GM19468 (cell line): ENCODE results near the gene ALOX5.

Experiments used
- ATAC-seq: cut with Tn5 transposase; IDR thresholded peaks from one replicate; pipeline ENCODE4 v1.9.1; 2021; ENCODE audit warnings: mild to moderate bottlenecking, moderate library complexity, moderate number of reproducible peaks; ENCODE audit not compliant: unreplicated experiment; ENCODE audit errors: extremely low read depth

The ALOX5 gene

GRCh38 chr10:45439873-45440272 lies 65.9 kb downstream of the ALOX5 start:
- no peak for ATAC-seq

DNA sequence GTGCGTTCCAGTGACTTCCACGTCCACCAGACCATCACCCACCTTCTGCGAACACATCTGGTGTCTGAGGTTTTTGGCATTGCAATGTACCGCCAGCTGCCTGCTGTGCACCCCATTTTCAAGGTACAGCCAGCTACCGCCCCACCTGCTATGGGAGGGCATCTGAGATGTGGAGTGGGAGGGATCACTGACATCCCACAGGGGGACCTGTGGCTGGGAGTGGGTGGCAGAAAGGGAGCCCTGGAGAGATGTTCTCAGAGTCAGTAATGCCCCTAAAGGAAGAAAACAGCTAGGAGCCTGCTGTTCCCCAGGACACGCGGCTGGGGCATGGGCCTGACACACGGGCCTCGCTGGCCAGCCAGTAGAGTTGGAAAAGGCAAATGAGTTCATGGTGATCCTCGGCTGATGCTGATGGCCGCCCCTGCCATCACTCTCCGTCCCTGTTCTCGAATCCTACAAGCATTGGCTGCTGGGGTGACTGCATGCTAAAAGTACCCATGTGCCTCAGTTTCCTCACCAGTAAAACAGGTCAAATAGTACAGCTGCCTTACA lies 66.6 kb downstream of the ALOX5 start:
- no peak for ATAC-seq

GRCh38 chr10:45441239-45442190 lies 67.5 kb downstream of the ALOX5 start:
- no peak for ATAC-seq

DNA sequence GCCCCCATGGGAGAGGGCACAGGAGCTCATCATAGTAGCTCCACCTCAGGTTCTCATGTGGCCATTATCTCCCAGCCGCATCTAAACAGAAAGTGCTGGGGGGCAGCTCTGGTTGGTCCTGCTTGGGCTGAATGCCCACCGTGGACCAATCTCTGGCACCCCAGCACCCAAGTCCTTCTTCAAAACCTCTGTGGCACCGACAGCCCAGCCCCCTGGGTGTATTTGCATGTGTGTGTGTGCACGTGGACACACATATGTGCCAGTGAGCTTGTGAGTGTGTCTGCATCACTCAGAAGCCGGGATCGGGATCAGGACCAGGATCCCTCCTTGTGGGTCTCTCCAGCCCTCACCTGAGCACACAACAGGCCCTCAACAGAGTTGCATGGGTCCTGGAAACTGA lies 68.2 kb downstream of the ALOX5 start:
- no peak for ATAC-seq

DNA sequence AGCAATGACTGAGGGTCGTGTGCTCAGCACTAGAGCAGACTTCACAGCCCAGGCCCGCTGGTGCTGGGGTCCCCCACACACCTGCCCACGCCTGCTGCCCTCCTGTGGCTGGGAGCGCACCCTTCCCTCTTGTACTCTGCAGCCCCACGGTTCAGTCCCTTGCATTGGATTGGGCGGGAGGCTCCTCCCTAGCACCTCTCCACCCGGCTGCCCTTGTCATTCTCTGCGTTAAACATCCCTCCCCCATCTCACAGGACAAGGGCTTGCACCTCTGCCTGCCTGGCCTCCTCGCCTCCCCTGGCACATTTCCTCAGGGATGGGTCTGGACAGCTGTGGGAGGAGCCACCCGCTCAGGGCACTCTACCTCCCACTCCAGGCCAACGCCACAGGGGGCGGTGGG lies 68.6 kb downstream of the ALOX5 start:
- no peak for ATAC-seq

DNA sequence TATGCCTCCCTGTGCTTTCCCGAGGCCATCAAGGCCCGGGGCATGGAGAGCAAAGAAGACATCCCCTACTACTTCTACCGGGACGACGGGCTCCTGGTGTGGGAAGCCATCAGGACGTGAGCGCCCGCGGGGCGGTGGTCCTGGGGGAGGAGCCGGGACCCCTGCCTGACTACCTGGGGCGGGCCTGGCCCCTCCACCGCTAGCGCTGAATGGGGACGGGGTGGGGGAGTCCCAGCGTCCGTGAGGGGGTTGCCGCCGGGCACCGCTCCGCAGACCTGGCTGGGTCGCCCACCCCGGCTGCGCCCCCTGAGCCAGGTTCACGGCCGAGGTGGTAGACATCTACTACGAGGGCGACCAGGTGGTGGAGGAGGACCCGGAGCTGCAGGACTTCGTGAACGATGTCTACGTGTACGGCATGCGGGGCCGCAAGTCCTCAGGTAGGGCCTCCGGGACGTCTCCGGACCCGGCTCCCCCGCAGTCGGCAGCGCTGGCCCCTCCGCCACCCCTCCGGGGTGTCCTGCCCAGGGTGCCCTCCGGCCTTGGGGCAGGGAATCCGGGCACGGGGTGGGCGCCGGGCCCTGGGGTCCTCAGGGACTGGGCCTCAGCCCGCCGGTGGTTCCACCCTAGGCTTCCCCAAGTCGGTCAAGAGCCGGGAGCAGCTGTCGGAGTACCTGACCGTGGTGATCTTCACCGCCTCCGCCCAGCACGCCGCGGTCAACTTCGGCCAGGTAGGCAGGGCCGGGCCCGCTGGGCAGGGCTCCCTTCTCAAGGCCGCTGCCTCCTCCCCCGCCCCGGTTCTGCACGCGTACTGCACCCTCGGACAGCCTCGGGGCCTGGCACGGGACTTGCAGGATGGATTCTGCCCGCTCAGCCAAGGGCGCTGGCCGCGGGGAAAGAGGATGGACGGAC lies 69.3 kb downstream of the ALOX5 start:
- no peak for ATAC-seq

GRCh38 chr10:45444022-45444421 lies 70.0 kb downstream of the ALOX5 start:
- ATAC-seq, result no peak

GRCh38 chr10:45444976-45445898 lies 71.2 kb downstream of the ALOX5 start:
- no peak for ATAC-seq

DNA sequence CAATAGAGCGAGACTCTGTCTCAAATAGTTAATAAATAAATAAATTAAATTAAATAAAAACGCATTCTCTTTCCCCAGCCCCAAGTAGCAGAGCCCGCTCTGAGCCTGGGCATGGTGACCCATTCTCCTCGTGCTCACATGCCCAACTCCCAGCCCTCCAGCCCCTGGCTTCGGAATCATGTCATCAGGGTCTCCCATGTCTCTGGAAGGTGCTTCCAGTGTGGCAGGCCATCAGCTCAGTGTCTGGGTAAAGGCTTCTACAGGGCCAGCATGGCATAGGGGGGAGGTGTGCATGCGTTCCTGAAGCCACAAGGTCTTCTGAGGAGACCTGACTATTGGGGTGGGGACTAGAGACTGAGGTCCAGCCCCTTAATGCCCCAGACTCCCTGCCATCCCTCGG lies 72.8 kb downstream of the ALOX5 start:
- no peak for ATAC-seq

DNA sequence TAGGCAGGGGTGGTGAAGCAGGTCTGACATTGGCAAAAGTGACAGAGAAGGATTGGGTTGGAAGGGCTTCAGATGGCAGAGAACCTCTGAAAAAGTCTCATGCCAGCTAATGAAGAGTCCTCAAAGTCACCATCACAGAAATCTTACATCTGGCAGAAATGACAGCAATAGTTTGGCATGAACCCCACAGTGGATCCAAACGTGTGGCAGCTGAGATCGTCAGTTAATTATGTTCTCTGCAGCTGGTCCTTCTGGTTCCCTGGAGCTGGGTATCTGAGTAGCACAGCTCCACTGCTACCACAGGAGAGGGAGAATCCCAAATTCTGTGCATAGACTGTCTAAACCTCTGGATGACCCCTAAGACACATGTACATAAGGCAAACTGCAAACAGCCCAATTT lies 73.4 kb downstream of the ALOX5 start:
- no peak for ATAC-seq

- no peak for ATAC-seq
These were observed 76.8 kb downstream of the ALOX5 start for GRCh38 chr10:45450866-45451265.

DNA sequence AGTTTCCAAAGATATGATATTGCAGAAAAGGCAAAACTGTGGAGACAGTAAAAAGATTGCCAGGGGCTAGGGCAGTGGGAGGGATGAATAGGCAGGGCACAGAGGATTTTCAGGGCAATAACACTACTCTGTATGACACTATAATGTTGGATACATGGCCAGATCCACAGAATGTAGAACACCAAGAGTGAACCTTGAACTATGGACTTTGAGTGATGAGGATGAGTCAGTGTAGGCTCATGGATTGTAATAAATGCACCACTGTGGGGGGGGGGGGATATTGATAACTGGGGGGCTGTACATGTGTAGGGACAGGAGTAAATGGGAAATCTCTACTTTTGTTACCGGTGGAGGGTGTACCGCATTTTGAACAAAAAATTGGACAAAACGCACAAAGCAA lies 77.4 kb downstream of the ALOX5 start:
- no peak for ATAC-seq

DNA sequence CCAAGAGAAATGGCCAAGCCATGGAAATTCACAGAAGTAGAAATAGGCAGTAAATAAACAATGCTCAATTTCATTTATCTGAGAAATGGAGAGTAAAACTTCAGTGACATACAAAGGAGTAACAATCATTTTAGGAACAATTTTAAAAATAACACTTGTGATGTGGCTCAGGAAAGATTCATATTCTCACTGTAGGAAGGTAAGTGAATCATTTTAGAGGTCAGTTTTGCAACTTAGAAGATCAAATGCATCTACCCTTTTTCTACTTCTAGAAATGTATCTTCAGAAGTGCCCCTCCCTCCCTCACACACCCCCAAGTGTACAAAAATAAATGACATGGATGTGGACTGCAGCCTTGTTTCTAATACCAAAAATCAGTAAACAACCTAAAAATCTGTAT lies 78.3 kb downstream of the ALOX5 start:
- no peak for ATAC-seq

DNA sequence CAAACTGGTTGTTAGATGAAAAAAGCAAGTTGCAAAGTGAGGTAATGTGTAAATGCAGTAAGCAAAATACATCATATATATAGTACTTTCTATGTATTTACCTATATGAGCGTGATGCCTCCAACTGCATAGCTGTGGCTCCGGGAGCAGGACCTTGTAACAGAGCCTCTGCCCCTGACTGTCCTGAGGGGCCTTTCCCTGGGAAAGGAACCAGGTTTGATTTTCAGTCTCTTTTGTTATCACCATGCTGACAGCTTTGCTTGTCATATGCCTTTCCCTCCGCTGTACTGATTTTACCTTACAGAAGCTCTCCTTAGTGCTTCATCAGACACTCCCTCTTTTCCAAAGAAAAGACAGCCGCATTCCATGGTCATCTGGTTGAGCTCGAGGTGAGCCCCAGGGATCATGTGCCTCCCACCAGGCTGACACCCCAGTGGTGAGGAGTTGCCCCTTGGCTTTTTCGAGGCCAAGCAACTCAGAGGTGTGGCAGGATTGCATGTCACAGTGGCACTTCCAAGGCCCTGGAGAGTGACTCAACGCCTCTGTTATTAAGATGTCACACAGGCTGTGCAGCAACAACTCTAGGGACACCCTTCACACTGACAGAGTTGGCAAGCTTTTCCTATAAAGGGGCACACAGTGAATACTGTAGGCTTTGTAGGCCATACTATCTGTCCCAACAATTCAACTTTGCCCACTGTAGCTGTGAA lies 78.9 kb downstream of the ALOX5 start:
- ATAC-seq, result no peak

DNA sequence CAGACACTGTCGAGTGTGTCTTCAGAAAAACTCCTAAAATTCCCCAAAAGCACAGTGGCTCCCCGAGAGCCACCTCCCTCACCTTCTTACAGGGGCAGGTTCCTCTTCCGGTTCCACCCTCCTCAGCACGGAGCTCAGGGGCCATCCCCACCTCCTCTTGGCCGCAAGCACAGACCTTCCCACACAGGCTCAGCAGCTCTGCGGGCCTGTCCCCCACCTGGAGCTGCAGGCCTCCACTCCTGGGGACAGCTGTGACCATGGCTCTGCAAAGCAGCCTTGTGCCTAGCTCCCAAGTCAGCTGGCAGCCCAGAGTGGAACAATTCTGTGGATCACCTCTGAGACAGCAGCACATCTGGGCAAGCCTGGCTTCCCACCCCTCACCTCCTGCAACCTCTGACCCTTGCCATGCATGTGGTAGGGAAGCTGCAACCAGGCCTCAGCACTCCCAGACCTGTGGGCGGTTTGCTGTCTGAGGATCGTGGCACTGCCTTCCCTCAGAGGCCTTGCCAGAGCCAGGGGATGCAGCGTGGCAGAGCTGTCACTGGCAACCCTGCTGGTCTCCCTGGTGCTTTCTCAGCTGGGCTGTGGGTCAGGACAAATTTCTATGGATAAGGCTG lies 79.7 kb downstream of the ALOX5 start:
- ATAC-seq, result no peak

DNA sequence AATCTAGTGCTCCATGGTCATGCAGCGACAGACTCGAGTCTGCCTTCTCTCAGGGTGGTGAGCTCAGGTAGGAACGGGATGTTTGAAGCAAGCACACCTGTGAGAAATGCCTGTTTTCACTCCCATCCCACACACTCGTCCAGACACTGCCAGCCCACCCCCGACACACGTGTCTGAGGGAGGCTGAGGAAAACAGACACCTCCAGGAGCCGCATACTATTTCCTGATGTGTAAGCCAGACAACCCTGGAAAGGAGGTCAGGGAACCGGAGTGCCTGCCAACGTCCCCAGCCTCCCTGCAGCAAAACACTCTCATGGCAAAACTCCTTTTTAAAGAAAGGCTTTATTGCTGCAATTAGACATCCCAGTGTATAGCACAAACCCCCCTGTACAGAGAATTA lies 80.2 kb downstream of the ALOX5 start:
- ATAC-seq, result no peak

DNA sequence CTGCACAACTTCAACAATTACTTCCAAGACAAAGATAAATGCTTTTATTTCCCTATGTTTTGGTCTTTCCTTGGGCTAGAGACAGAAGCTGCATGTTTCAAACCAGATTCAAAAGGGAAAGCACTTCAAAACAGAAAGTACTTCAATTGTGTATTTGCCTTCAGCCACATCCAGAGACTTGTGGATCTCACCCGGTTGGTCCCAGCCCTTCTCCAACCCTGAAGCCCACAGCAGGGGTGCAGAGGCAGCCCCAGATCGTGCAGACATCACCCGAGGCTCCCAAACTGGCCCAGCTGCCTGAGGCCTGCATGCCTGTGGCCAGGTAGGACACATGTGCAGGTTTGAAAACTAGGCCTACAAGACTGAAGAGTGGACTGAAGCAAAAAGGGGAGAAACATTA lies 80.8 kb downstream of the ALOX5 start:
- no peak for ATAC-seq

- no peak for ATAC-seq
These were observed 82.2 kb downstream of the ALOX5 start for GRCh38 chr10:45456233-45456632.

- ATAC-seq, result no peak
These were observed 82.8 kb downstream of the ALOX5 start for GRCh38 chr10:45456822-45457221.
